HK-2 (cell line): Measurements from ENCODE around the gene P2RX3.
A peak's percentile ranks its signal among the peaks of the same experiment; 100 is the strongest.
"Not testable (repeated sequence)": the region's sequence is repeated elsewhere in the genome, so short reads cannot be mapped to it uniquely, and the experiment has no call there.

ENCODE experiments used
- DNase-seq: peaks from one replicate; pipeline ENCODE4 v3.0.0-alpha.2; 2018; ENCODE audit not compliant: unreplicated experiment

The P2RX3 gene

GRCh38 chr11:57324154-57324885 is 13.8 kb upstream of the P2RX3 start:
- peak; percentile 33 for DNase-seq

- peak; percentile 89 for DNase-seq
Measured at GRCh38 chr11:57324886-57325734, 13.0 kb upstream of the P2RX3 start, which contains the start of gene TNKS1BP1. TSS of gene TNKS1BP1 (minus strand) at chr11:57324952. CDS start at chr11:57321885, 3,067 bp downstream.

GRCh38 chr11:57325735-57326048 is 12.5 kb upstream of the P2RX3 start:
- no peak for DNase-seq

GRCh38 chr11:57327721-57328120 is 10.4 kb upstream of the P2RX3 start:
- no peak for DNase-seq

GRCh38 chr11:57330029-57330428 is 8.1 kb upstream of the P2RX3 start:
- DNase-seq = no peak

- no peak for DNase-seq
Measured at GRCh38 chr11:57331720-57332119, 6.4 kb upstream of the P2RX3 start.

GRCh38 chr11:57332694-57333440 is 5.3 kb upstream of the P2RX3 start:
- no peak for DNase-seq

- no peak for DNase-seq
Measured at GRCh38 chr11:57335023-57335342, 3.2 kb upstream of the P2RX3 start.

GRCh38 chr11:57335343-57336110 is 2.6 kb upstream of the P2RX3 start, which contains the start of gene SSRP1:
TSS of gene SSRP1 (minus strand) at chr11:57335892. CDS start at chr11:57335121, 771 bp downstream.
- peak; percentile 73 for DNase-seq

GRCh38 chr11:57336111-57336666 is 2.0 kb upstream of the P2RX3 start:
- no peak for DNase-seq

GRCh38 chr11:57336856-57337255 is 1.3 kb upstream of the P2RX3 start:
- DNase-seq = not testable (repeated sequence)

GRCh38 chr11:57339328-57339727 is 1.2 kb downstream of the P2RX3 start:
- DNase-seq = no peak

GRCh38 chr11:57340039-57340615 is 2.0 kb downstream of the P2RX3 start:
- DNase-seq = no peak

GRCh38 chr11:57341250-57341808 is 3.2 kb downstream of the P2RX3 start:
- DNase-seq = no peak

GRCh38 chr11:57342702-57343101 is 4.5 kb downstream of the P2RX3 start:
- no peak for DNase-seq

- no peak for DNase-seq
Measured at GRCh38 chr11:57343825-57344224, 5.7 kb downstream of the P2RX3 start.

GRCh38 chr11:57344826-57345225 is 6.7 kb downstream of the P2RX3 start:
- no peak for DNase-seq

- peak; percentile 61 for DNase-seq
Measured at GRCh38 chr11:57345555-57346211, 7.5 kb downstream of the P2RX3 start.

GRCh38 chr11:57347336-57347735 is 9.2 kb downstream of the P2RX3 start:
- no peak for DNase-seq

- DNase-seq = no peak
Measured at GRCh38 chr11:57348052-57348451, 9.9 kb downstream of the P2RX3 start.
